ENCODE results near the gene CFAP65. TPM values are rescaled to one million over a fixed set of nuclear protein-coding genes. Genes with fewer than 3 reads are reported as not detected.

Gene CFAP65
- total and polyA plus RNA-seq, 10 donors, result 0.28 TPM; not detected in 9

GRCh38 chr2:218970894-218971293, 70.4 kb downstream of the CFAP65 start:
- TF ChIP-seq CTCF (IDR thresholded peaks at IDR 0.05 in 8 of 11, conservative IDR thresholded peaks at IDR 0.05 in 3 of 11), result no peak
- TF ChIP-seq POLR2AphosphoS5 (IDR thresholded peaks at IDR 0.05), result no peak
- no peak for TF ChIP-seq POLR2A (IDR thresholded peaks at IDR 0.05)
- DNase-seq, result peak; percentile 39
- H3K27me3 ChIP-seq (replicated peaks in 1 of 7), result peaks cover 0 to 90% (median 38%) of the 10 kb centered on the region in 7 donors

GRCh38 chr2:218964041-218964771, 77.1 kb downstream of the CFAP65 start:
- H3K36me3 ChIP-seq, result no peaks in the 10 kb centered on the region
- H3K27ac ChIP-seq, result no peak overlapping the region
- WGBS, 5 donors, result 42 to 58% (median 54%) methylated on average over 5 of the region's 5 CpGs
- peaks cover 0 to 4% (median 0%) of the 10 kb centered on the region in 8 donors for H3K9me3 ChIP-seq
- DNase-seq, result no peak
- peaks cover 0 to 98% (median 75%) of the 10 kb centered on the region in 7 donors for H3K27me3 ChIP-seq (replicated peaks in 1 of 7)
- intact Hi-C loops (cut with DNase I; ENCODE audit: low total_unique reads), result no loop called here
- H3K4me3 ChIP-seq, result no peak overlapping the region
- TF ChIP-seq CTCF (IDR thresholded peaks at IDR 0.05 in 8 of 11, conservative IDR thresholded peaks at IDR 0.05 in 3 of 11), result no peak
- no peak for TF ChIP-seq POLR2A (IDR thresholded peaks at IDR 0.05)
- no peak for TF ChIP-seq POLR2AphosphoS5 (IDR thresholded peaks at IDR 0.05)
- H3K4me1 ChIP-seq, result peaks cover 1 to 40% (median 26%) of the 10 kb centered on the region in 6 donors

More at GRCh38 chr2:218970894-218971293, 70.4 kb downstream of the CFAP65 start:
- Histone ChIP-seq H3K4me1 (no peaks in the 10 kb centered on the region), H3K36me3 (no peaks in the 10 kb centered on the region), H3K27ac (no peak overlapping the region), H3K4me3 (no peak overlapping the region), H3K9me3 (no peaks in the 10 kb centered on the region)
- intact Hi-C loops (cut with DNase I; ENCODE audit: low total_unique reads), result no loop called here
- 11 to 31% (median 29%) methylated on average over 1 of the region's 1 CpG; no CpG with 5 or more reads in 1 of the 5 donors for WGBS, 5 donors

GRCh38 chr2:218963601-218964000, 77.7 kb downstream of the CFAP65 start:
- Histone ChIP-seq H3K36me3 (no peaks in the 10 kb centered on the region), H3K9me3 (peaks cover 0 to 4% (median 0%) of the 10 kb centered on the region in 8 donors), H3K27me3 (replicated peaks in 1 of 7) (peaks cover 0 to 98% (median 80%) of the 10 kb centered on the region in 7 donors), H3K4me3 (peak overlapping the region in 1 of 8 donors; percentile 47), H3K27ac (no peak overlapping the region), H3K4me1 (peaks cover 3 to 43% (median 27%) of the 10 kb centered on the region in 6 donors)
- WGBS, 5 donors, result 13 to 35% (median 19%) methylated on average over 5 of the region's 5 CpGs
- TF ChIP-seq POLR2A (IDR thresholded peaks at IDR 0.05) (no peak), CTCF (IDR thresholded peaks at IDR 0.05 in 8 of 11, conservative IDR thresholded peaks at IDR 0.05 in 3 of 11) (no peak), POLR2AphosphoS5 (IDR thresholded peaks at IDR 0.05) (no peak)
- DNase-seq, result no peak
- intact Hi-C loops (cut with DNase I; ENCODE audit: low total_unique reads), result no loop called here

GRCh38 chr2:218962859-218963492, 78.3 kb downstream of the CFAP65 start:
- Histone ChIP-seq H3K27me3 (replicated peaks in 1 of 7) (peaks cover 0 to 98% (median 80%) of the 10 kb centered on the region in 7 donors), H3K4me1 (peaks cover 3 to 43% (median 27%) of the 10 kb centered on the region in 6 donors), H3K4me3 (peak overlapping the region in 2 of 8 donors; percentile 9 to 47), H3K27ac (no peak overlapping the region), H3K36me3 (no peaks in the 10 kb centered on the region), H3K9me3 (peaks cover 0 to 4% (median 0%) of the 10 kb centered on the region in 8 donors)
- no peak for TF ChIP-seq POLR2AphosphoS5 (IDR thresholded peaks at IDR 0.05)
- no peak for TF ChIP-seq POLR2A (IDR thresholded peaks at IDR 0.05)
- peak in 1 of 11 experiments; percentile 11 for TF ChIP-seq CTCF (IDR thresholded peaks at IDR 0.05 in 8 of 11, conservative IDR thresholded peaks at IDR 0.05 in 3 of 11)
- intact Hi-C loops (cut with DNase I; ENCODE audit: low total_unique reads), result no loop called here
- WGBS, 5 donors, result 2 to 10% (median 5%) methylated on average over 39 to 42 of the region's 42 CpGs
- DNase-seq, result no peak

All from spleen (tissue), 11 donors.